Activated T-cell treated with anti-CD3 and anti-CD28 coated beads for 48 hours (primary cell): Measurements from ENCODE around the gene ZNF394.

ENCODE experiments used
- DNase-seq: peaks from one replicate; pipeline ENCODE4 v3.0.0-alpha.2; 2020; ENCODE audit warnings: low read depth

ZNF394 gene

GRCh38 chr7:99493823-99494222 is 6.3 kb downstream of the ZNF394 start:
- no peak for DNase-seq

- no peak for DNase-seq
Measured at GRCh38 chr7:99490878-99491277, 9.2 kb downstream of the ZNF394 start.

GRCh38 chr7:99489235-99489634 is 10.8 kb downstream of the ZNF394 start:
- DNase-seq, result no peak

GRCh38 chr7:99485094-99485493 is 15.0 kb downstream of the ZNF394 start:
- DNase-seq, result no peak

- no peak for DNase-seq
Measured at GRCh38 chr7:99478464-99479440, 21.3 kb downstream of the ZNF394 start.

- no peak for DNase-seq
Measured at GRCh38 chr7:99476107-99476506, 24.0 kb downstream of the ZNF394 start.

GRCh38 chr7:99473315-99473596 is 26.8 kb downstream of the ZNF394 start:
- DNase-seq, result no peak

GRCh38 chr7:99472561-99473314 is 27.3 kb downstream of the ZNF394 start, which contains the start of gene ZNF789:
TSS of gene ZNF789 (plus strand) at chr7:99472890. CDS start at chr7:99476457, 3,567 bp downstream.
- DNase-seq, result peak; percentile 97

GRCh38 chr7:99469381-99470065 is 30.6 kb downstream of the ZNF394 start:
- no peak for DNase-seq

- no peak for DNase-seq
Measured at GRCh38 chr7:99468336-99468918, 31.7 kb downstream of the ZNF394 start.

GRCh38 chr7:99465421-99465768 is 34.7 kb downstream of the ZNF394 start:
- no peak for DNase-seq

GRCh38 chr7:99461221-99461620 is 38.9 kb downstream of the ZNF394 start:
- DNase-seq, result no peak

GRCh38 chr7:99460651-99461050 is 39.4 kb downstream of the ZNF394 start:
- DNase-seq, result no peak

- DNase-seq, result no peak
Measured at GRCh38 chr7:99459087-99459486, 41.0 kb downstream of the ZNF394 start.

GRCh38 chr7:99457650-99458493 is 42.2 kb downstream of the ZNF394 start:
- no peak for DNase-seq

- no peak for DNase-seq
Measured at GRCh38 chr7:99457050-99457649, 42.9 kb downstream of the ZNF394 start.

- DNase-seq, result no peak
Measured at GRCh38 chr7:99456288-99456687, 43.8 kb downstream of the ZNF394 start.

- DNase-seq, result no peak
Measured at GRCh38 chr7:99455874-99456273, 44.2 kb downstream of the ZNF394 start.

GRCh38 chr7:99453105-99453504 is 47.0 kb downstream of the ZNF394 start:
- DNase-seq, result no peak

- DNase-seq, result no peak
Measured at GRCh38 chr7:99452541-99452940, 47.5 kb downstream of the ZNF394 start.

GRCh38 chr7:99451936-99452335 is 48.1 kb downstream of the ZNF394 start:
- DNase-seq, result no peak
